H1 (cell line): ENCODE results near the gene LDLRAD4. TPM values are rescaled to one million over a fixed set of nuclear protein-coding genes. Genes with fewer than 3 reads are reported as not detected.

Experiments used
- CTCF ChIA-PET: fragments of 300-600 bp; sonication (Branson Sonifier 250); formaldehyde crosslinking; loops from one replicate; lab custom pipeline; 2021; ENCODE audit not compliant: partially characterized antibody; lab: Charles Lee
- POLR2A ChIA-PET: fragments of 300-600 bp; sonication (Branson Sonifier 250); formaldehyde crosslinking; loops from one replicate; lab custom pipeline; 2021; ENCODE audit warnings: inconsistent platforms; ENCODE audit not compliant: partially characterized antibody; lab: Charles Lee
- DNase-seq, 2 experiments: peaks; one replicate each; pipeline versions ENCODE4 v3.0.0 to v3.0.0-alpha.2; 2010 to 2022; ENCODE audit warnings: low spot score in 2 of 2, low read depth in 1 of 2, mixed read lengths in 1 of 2
- FAIRE-seq: peaks from 2 replicates; lab custom pipeline; 2011; peaks lifted over from hg19 to GRCh38; lab: Jason Lieb, UNC
- H2AFZ ChIP-seq: 2 replicates; pipeline ENCODE4 v1.8.1; 2012; ENCODE audit warnings: low read length, inconsistent platforms
- H2AK5ac ChIP-seq: 2 replicates; pipeline ENCODE4 v1.6.1; 2013; ENCODE audit warnings: low read depth, low read length
- H2BK120ac ChIP-seq: replicated peaks from 2 replicates; pipeline ENCODE3; 2013; ENCODE audit warnings: low read depth, low read length, inconsistent platforms
- H2BK12ac ChIP-seq: 2 replicates; pipeline ENCODE4 v1.6.1; 2013; ENCODE audit warnings: low read depth, low read length
- H2BK15ac ChIP-seq: 2 replicates; pipeline ENCODE4 v1.6.1; 2013; ENCODE audit warnings: low read length
- H2BK20ac ChIP-seq: 2 replicates; pipeline ENCODE4 v1.6.1; 2013; ENCODE audit warnings: low read length
- H2BK5ac ChIP-seq: 2 replicates; pipeline ENCODE4 v1.6.1; 2013; ENCODE audit warnings: low read depth, low read length
- H3K14ac ChIP-seq: 2 replicates; pipeline ENCODE4 v1.6.1; 2013; ENCODE audit warnings: inconsistent platforms; ENCODE audit not compliant: insufficient read length
- H3K18ac ChIP-seq: 2 replicates; pipeline ENCODE4 v1.6.1; 2013; ENCODE audit warnings: low read length; ENCODE audit errors: extremely low read depth
- H3K23ac ChIP-seq: 2 replicates; pipeline ENCODE4 v1.6.1; 2013; ENCODE audit warnings: inconsistent platforms; ENCODE audit not compliant: insufficient read length
- H3K23me2 ChIP-seq: 2 replicates; pipeline ENCODE4 v1.6.1; 2013; ENCODE audit warnings: low read depth, low read length
- H3K27ac ChIP-seq: 2 replicates; pipeline ENCODE4 v1.6.1; 2011; ENCODE audit warnings: low read depth, low read length, inconsistent platforms
- H3K27me3 ChIP-seq, 4 experiments: replicated peaks in 1 of 4; 1 replicate in 1 of 4; 2 replicates in 3 of 4; pipeline versions ENCODE4 v1.6.1 to v1.8.1; 2011 to 2013; ENCODE audit warnings: low read length in 3 of 4, mild to moderate bottlenecking in 3 of 4, inconsistent platforms in 2 of 4, mixed read lengths in 2 of 4, moderate library complexity in 1 of 4; ENCODE audit not compliant: control insufficient read depth in 3 of 4, insufficient read depth in 3 of 4; ENCODE audit errors: extremely low read depth in 1 of 4
- H3K36me3 ChIP-seq, 4 experiments: 2 replicates each; pipeline versions ENCODE4 v1.6.1 to v1.8.1; 2011 to 2013; ENCODE audit warnings: mild to moderate bottlenecking in 4 of 4, low read length in 3 of 4, moderate library complexity in 2 of 4, control low read depth in 1 of 4, inconsistent platforms in 1 of 4; ENCODE audit not compliant: insufficient read depth in 4 of 4, control insufficient read depth in 2 of 4
- H3K4ac ChIP-seq: replicated peaks from 2 replicates; pipeline ENCODE3; 2013; ENCODE audit warnings: low read length, low read depth, mixed read lengths, inconsistent platforms; ENCODE audit not compliant: insufficient read length
- H3K4me1 ChIP-seq, 4 experiments: replicated peaks in 1 of 4; 1 replicate in 1 of 4; 2 replicates in 3 of 4; pipeline versions ENCODE4 v1.6.1 to v1.8.1; 2011 to 2013; ENCODE audit warnings: low read length in 3 of 4, inconsistent platforms in 2 of 4, mixed read lengths in 1 of 4; ENCODE audit not compliant: insufficient read depth in 4 of 4, control insufficient read depth in 3 of 4
- H3K4me2 ChIP-seq, 2 experiments: 2 replicates each; pipeline versions ENCODE4 v1.6.1 to v1.8.1; 2011 to 2013; ENCODE audit warnings: low read depth in 2 of 2, low read length in 2 of 2, control low read depth in 1 of 2, inconsistent platforms in 1 of 2, mild to moderate bottlenecking in 1 of 2; ENCODE audit not compliant: insufficient read depth in 1 of 2
- H3K4me3 ChIP-seq, 4 experiments: fragments of 200-600, 300-600 bp in 1 of 4; sonication (generic), shearing (Covaris generic), sonication (Bioruptor Twin) in 1 of 4; 2 replicates each; pipeline versions ENCODE4 v1.5.1 to v1.8.1; 2011 to 2016; ENCODE audit warnings: low read length in 4 of 4, low read depth in 3 of 4, control low read depth in 2 of 4, inconsistent platforms in 2 of 4, mild to moderate bottlenecking in 2 of 4, mixed read lengths in 1 of 4, moderate library complexity in 1 of 4; ENCODE audit not compliant: insufficient read depth in 2 of 4; ENCODE audit errors: extremely low read depth in 1 of 4
- H3K56ac ChIP-seq: replicated peaks from 2 replicates; pipeline ENCODE3; 2013; ENCODE audit warnings: low read depth, mild to moderate bottlenecking, mixed read lengths, low read length, inconsistent platforms; ENCODE audit not compliant: insufficient read length
- H3K79me1 ChIP-seq: 2 replicates; pipeline ENCODE4 v1.6.1; 2013; ENCODE audit warnings: low read depth, low read length, control low read depth
- H3K79me2 ChIP-seq, 2 experiments: 2 replicates each; pipeline versions ENCODE4 v1.6.1 to v1.8.1; 2012 to 2013; ENCODE audit warnings: low read length in 2 of 2, mild to moderate bottlenecking in 2 of 2, inconsistent platforms in 1 of 2; ENCODE audit not compliant: insufficient read depth in 2 of 2, control insufficient read depth in 1 of 2
- H3K9ac ChIP-seq, 4 experiments: replicated peaks in 1 of 4; 1 replicate in 1 of 4; 2 replicates in 3 of 4; pipeline versions ENCODE4 v1.6.1 to v1.8.1; 2011 to 2013; ENCODE audit warnings: low read depth in 3 of 4, low read length in 3 of 4, control low read depth in 2 of 4, mild to moderate bottlenecking in 2 of 4, moderate library complexity in 2 of 4, inconsistent platforms in 1 of 4; ENCODE audit errors: extremely low read depth in 1 of 4
- H3K9me3 ChIP-seq, 2 experiments: 2 replicates each; pipeline versions ENCODE4 v1.6.1 to v1.8.1; 2012 to 2013; ENCODE audit warnings: mild to moderate bottlenecking in 2 of 2, moderate library complexity in 2 of 2, control low read depth in 1 of 2, inconsistent platforms in 1 of 2, low read depth in 1 of 2, low read length in 1 of 2, mixed read lengths in 1 of 2; ENCODE audit not compliant: insufficient read depth in 2 of 2
- H4K20me1 ChIP-seq, 2 experiments: replicated peaks in 1 of 2; 2 replicates each; pipeline versions ENCODE3 to v1.8.1; 2011 to 2013; ENCODE audit warnings: inconsistent platforms in 2 of 2, low read length in 2 of 2, mild to moderate bottlenecking in 1 of 2; ENCODE audit not compliant: insufficient read depth in 2 of 2, control insufficient read depth in 1 of 2
- H4K5ac ChIP-seq: 2 replicates; pipeline ENCODE4 v1.6.1; 2013; ENCODE audit warnings: low read length, low read depth, mixed read lengths, inconsistent platforms; ENCODE audit not compliant: insufficient read length
- H4K8ac ChIP-seq: 2 replicates; pipeline ENCODE4 v1.8.0; 2013; ENCODE audit warnings: mild to moderate bottlenecking, moderate library complexity, low read length, inconsistent platforms; ENCODE audit not compliant: insufficient read depth; ENCODE audit errors: extremely low read depth
- H4K91ac ChIP-seq: replicated peaks from 2 replicates; pipeline ENCODE3; 2013; ENCODE audit warnings: low read length, mixed read lengths, inconsistent platforms; ENCODE audit not compliant: insufficient read length
- HDAC2 ChIP-seq, 2 experiments: fragments of 300-600 bp in 1 of 2; sonication (generic) in 1 of 2; IDR thresholded peaks; 2 replicates each; pipeline ENCODE4 v1.6.1; 2011 to 2012; ENCODE audit warnings: low read depth in 2 of 2, low read length in 2 of 2, mild to moderate bottlenecking in 2 of 2, moderate library complexity in 2 of 2, borderline replicate concordance in 1 of 2, inconsistent platforms in 1 of 2
- JUN ChIP-seq: IDR thresholded peaks from 2 replicates; pipeline ENCODE4 v1.6.1; 2011; ENCODE audit warnings: low read depth, mild to moderate bottlenecking, improper control_type of control experiment, low read length
- KDM4A ChIP-seq: IDR thresholded peaks from one replicate; pipeline ENCODE4 v1.7.1; 2012; ENCODE audit warnings: low read depth, mild to moderate bottlenecking, moderate library complexity, low read length, inconsistent platforms; ENCODE audit not compliant: severe bottlenecking
- KDM5A ChIP-seq: fragments of 200-600 bp; IDR thresholded peaks from 2 replicates; pipeline ENCODE4 v1.7.1; 2012; ENCODE audit warnings: mild to moderate bottlenecking, low read length, inconsistent platforms, mixed read lengths
- MAFK ChIP-seq: IDR thresholded peaks from 2 replicates; pipeline ENCODE4 v1.6.1; 2012; ENCODE audit warnings: low read depth, mild to moderate bottlenecking, improper control_type of control experiment, low read length
- TAF7 ChIP-seq: optimal IDR thresholded peaks from 2 replicates; pipeline ENCODE3; 2011; ENCODE audit warnings: low read depth, mild to moderate bottlenecking, inconsistent platforms, low read length, moderate library complexity, borderline replicate concordance
- WGBS, 2 experiments: shearing (Covaris generic) in 1 of 2; methylation state at CpG; one replicate each; pipeline versions ENCODE4 v1.1.6 to v1.1.7; 2013 to 2015; ENCODE audit warnings: low lambda C conversion rate in 2 of 2, mixed read lengths in 2 of 2, inconsistent platforms in 1 of 2, low coverage in 1 of 2, missing lambda C conversion rate in 1 of 2; ENCODE audit not compliant: insufficient replicate concordance in 2 of 2, insufficient coverage in 1 of 2, insufficient read length in 1 of 2; ENCODE audit errors: extremely low coverage in 1 of 2, missing lambda C conversion rate in 1 of 2; 5-methylcytosine and 5-hydroxymethylcytosine counted together
- polyA plus RNA-seq, 7 experiments: library from polyadenylated mRNA; depleted of rRNA in 3 of 7; stranded (reverse) in 5 of 7; unstranded in 2 of 7; fragments of >200 nt in 5 of 7; fragments of 200-250 nt in 2 of 7; gene quantifications; 1 replicate in 5 of 7; 2 replicates in 1 of 7; 4 replicates in 1 of 7; pipeline versions ENCODE4 v1.2.1 to v1.2.3, GENCODE V29; 2011 to 2013; ENCODE audit warnings: missing spikeins in 2 of 7, mixed read lengths in 2 of 7
- total RNA-seq: library from RNA; stranded (reverse); fragmentation: NEBNext Ultra II Directional; extraction: Animal tissue kit (Norgen Biotek cat#: 25700); gene quantifications from 2 replicates; pipeline ENCODE4 v1.2.1, GENCODE V29; 2021
- TF ChIP-seq, protein P1 (sequence below): IDR thresholded peaks from 2 replicates; pipeline ENCODE4 v1.6.1; 2012; ENCODE audit warnings: inconsistent platforms
- TF ChIP-seq, protein P2 (sequence below): IDR thresholded peaks from 2 replicates; pipeline ENCODE4 v1.6.1; 2012; ENCODE audit warnings: low read length, inconsistent platforms

Gene LDLRAD4
- total and polyA plus RNA-seq, 2 of the 8 experiments (the other 6 are each of a cell fraction or from before 2014, with no cell fraction given), result 0.77 to 1.4 TPM

DNA sequence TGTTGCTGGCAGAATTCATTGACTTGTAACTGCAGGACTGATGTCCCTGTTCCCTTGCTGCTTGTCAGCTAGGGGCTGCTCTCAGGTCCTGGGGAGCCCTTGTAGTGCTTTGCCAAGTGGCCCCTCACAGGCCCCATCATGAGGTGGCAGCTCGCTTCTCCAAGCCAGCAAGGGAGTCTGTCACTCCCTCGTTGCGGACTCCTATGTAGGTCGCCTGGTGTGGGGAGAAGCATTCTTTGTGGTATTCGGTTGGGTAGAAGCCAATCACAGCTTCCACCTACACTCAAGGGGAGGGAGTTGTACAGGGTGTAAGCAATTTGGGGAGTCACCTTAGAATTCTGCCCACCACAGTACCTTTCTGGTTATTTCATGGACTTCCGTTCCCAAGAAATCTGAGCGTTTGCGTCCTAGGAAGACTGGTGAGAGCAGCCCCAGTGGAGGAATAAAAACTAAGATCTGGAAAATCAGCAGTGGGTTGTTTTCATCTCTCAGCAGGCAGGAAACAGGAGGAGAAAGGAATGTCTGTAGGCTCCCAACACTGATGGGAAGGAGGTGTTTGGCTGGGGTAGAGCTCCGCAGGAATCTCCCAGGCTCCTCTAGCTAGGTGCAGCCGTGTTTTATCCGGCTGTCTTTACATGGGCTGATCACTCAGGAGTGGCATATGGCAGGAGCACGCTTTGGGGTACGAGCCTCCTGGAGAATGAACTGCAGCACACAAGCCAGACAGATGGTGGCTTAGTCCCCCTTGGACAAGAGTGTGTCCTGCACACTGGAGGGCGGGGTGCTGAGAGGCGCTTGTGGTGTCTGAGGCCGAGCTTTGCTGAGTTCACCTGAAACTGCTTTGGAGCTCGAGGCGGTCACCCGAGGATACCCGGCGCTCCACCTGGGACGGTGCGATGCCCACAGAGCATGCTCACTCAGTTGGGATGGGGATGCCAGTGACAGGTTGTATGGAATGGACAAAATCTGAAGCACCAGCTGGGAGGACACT lies 58.3 kb downstream of the LDLRAD4 start:
- Histone ChIP-seq H3K23me2 (no peaks in the 10 kb centered on the region), H2AK5ac (no peak overlapping the region), H4K20me1 (no peaks in the 10 kb centered on the region), H2BK15ac (no peak overlapping the region), H2BK5ac (no peak overlapping the region), H2BK20ac (no peak overlapping the region), H3K9ac (no peak overlapping the region), H3K18ac (no peak overlapping the region), H4K8ac (peak overlapping the region; percentile 20; the same call in 1 of the 2 replicates), H3K27me3 (peaks cover 0 to 3% (median 0%) of the 10 kb centered on the region in 4 experiments; a peak in 3 of 7 replicates), H3K4ac (no peak overlapping the region), H3K4me3 (no peak overlapping the region), H3K27ac (no peak overlapping the region), H3K4me1 (peaks cover 0 to 5% (median under 1%) of the 10 kb centered on the region in 4 experiments; a peak in 2 of 7 replicates), H3K79me1 (no peaks in the 10 kb centered on the region), H3K4me2 (no peak overlapping the region), H2BK120ac (no peak overlapping the region), H2BK12ac (no peak overlapping the region), H3K23ac (no peak overlapping the region), H4K91ac (no peak overlapping the region), H3K14ac (no peak overlapping the region), H3K36me3 (no peaks in the 10 kb centered on the region), H3K9me3 (no peaks in the 10 kb centered on the region), H2AFZ (peak overlapping the region; percentile 58), H3K79me2 (no peaks in the 10 kb centered on the region), H3K56ac (no peak overlapping the region), H4K5ac (no peak overlapping the region)
- no peak for FAIRE-seq
- TF ChIP-seq KDM4A (no peak), KDM5A (no peak), TAF7 (no peak), MAFK (no peak), JUN (no peak), HDAC2 (IDR thresholded peaks at IDR 0.05; ENCODE audit: borderline replicate concordance in 1 of 2, low read depth in 2 of 2, low read length in 2 of 2) (no peak)
- TF ChIP-seq, protein P1, sequence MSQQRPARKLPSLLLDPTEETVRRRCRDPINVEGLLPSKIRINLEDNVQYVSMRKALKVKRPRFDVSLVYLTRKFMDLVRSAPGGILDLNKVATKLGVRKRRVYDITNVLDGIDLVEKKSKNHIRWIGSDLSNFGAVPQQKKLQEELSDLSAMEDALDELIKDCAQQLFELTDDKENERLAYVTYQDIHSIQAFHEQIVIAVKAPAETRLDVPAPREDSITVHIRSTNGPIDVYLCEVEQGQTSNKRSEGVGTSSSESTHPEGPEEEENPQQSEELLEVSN, result no peak
- TF ChIP-seq, protein P2, sequence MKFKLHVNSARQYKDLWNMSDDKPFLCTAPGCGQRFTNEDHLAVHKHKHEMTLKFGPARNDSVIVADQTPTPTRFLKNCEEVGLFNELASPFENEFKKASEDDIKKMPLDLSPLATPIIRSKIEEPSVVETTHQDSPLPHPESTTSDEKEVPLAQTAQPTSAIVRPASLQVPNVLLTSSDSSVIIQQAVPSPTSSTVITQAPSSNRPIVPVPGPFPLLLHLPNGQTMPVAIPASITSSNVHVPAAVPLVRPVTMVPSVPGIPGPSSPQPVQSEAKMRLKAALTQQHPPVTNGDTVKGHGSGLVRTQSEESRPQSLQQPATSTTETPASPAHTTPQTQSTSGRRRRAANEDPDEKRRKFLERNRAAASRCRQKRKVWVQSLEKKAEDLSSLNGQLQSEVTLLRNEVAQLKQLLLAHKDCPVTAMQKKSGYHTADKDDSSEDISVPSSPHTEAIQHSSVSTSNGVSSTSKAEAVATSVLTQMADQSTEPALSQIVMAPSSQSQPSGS, result no peak
- POLR2A ChIA-PET, result no interaction called here
- CTCF ChIA-PET, result interaction anchor here (0.6 to 0.7 kb wide), 2 partner anchors 44 to 47 kb away, joined by 3 read pairs; no protein-coding TSS in a partner anchor
- DNase-seq, result no peak
- WGBS, 2 experiments, result 81% methylated on average over 23 of the region's 23 CpGs; no CpG with 5 or more reads in 1 of the 2 experiments
